ENCODE results near the gene HOXB5.

GRCh38 chr17:48542114-48542656, 51.4 kb downstream of the HOXB5 start:
- no peak for TF ChIP-seq CTCF (IDR thresholded peaks at IDR 0.05)
- no peak for TF ChIP-seq ZFX (IDR thresholded peaks at IDR 0.05; ENCODE audit: borderline replicate concordance)
